IMR-90 (cell line): ENCODE data around the gene ADAM17. TPM values are rescaled to one million over a fixed set of nuclear protein-coding genes. Genes with fewer than 3 reads are reported as not detected.

ENCODE experiments used
- ATAC-seq: fragments of 200-7000 bp; cut with Tn5 transposase; 2 replicates; pipeline ENCODE4 v1.9.1; 2020; ENCODE audit warnings: low read depth, mild to moderate bottlenecking, moderate library complexity
- BruUV-seq: library from RNA; stranded (reverse); fragments of 400-500 nt; replicated peaks from 2 replicates; lab custom pipeline; 2021; lab: Mats Ljungman, UMichigan
- CTCF ChIA-PET: fragments of 300-600 bp; formaldehyde crosslinking; extraction: SDS; loops from one replicate; lab custom pipeline; 2021; ENCODE audit warnings: antibody characterized with exemption; lab: Yijun Ruan, JAX
- POLR2A ChIA-PET: fragments of 300-600 bp; sonication (Branson Sonifier 250); formaldehyde crosslinking; loops from one replicate; lab custom pipeline; 2022; ENCODE audit warnings: antibody characterized with exemption; ENCODE audit not compliant: unreplicated experiment; lab: Charles Lee
- DNase-seq: peaks from one replicate; pipeline ENCODE4 v3.0.0; 2013
- H2AFZ ChIP-seq: replicated peaks from 2 replicates; pipeline ENCODE3; 2013; ENCODE audit warnings: low read length, mild to moderate bottlenecking; ENCODE audit not compliant: poor library complexity
- H2AK5ac ChIP-seq: 2 replicates; pipeline ENCODE4 v1.6.1; 2013; ENCODE audit warnings: low read depth, low read length, inconsistent platforms
- H2AK9ac ChIP-seq: replicated peaks from 2 replicates; pipeline ENCODE3; 2013; ENCODE audit warnings: mild to moderate bottlenecking, low read depth, low read length, moderate library complexity; ENCODE audit not compliant: poor library complexity
- H2BK120ac ChIP-seq: 2 replicates; pipeline ENCODE4 v1.6.1; 2013; ENCODE audit warnings: low read depth, low read length, inconsistent platforms
- H2BK15ac ChIP-seq: 3 replicates; pipeline ENCODE4 v1.6.1; 2013; ENCODE audit warnings: low read depth, low read length, inconsistent platforms
- H2BK20ac ChIP-seq: 2 replicates; pipeline ENCODE4 v1.6.1; 2013; ENCODE audit warnings: low read depth, mild to moderate bottlenecking, inconsistent platforms, low read length, moderate library complexity
- H2BK5ac ChIP-seq: 2 replicates; pipeline ENCODE4 v1.6.1; 2013; ENCODE audit warnings: mild to moderate bottlenecking, low read depth, low read length, inconsistent platforms; ENCODE audit not compliant: poor library complexity, severe bottlenecking
- H3K14ac ChIP-seq: replicated peaks from 2 replicates; pipeline ENCODE4 v1.6.1; 2013; ENCODE audit warnings: low read depth, low read length, inconsistent platforms
- H3K18ac ChIP-seq: 2 replicates; pipeline ENCODE4 v1.6.1; 2013; ENCODE audit warnings: low read depth, low read length, control low read depth
- H3K23ac ChIP-seq: 2 replicates; pipeline ENCODE4 v1.6.1; 2013; ENCODE audit warnings: low read depth, low read length, inconsistent platforms
- H3K27ac ChIP-seq: 2 replicates; pipeline ENCODE4 v1.5.1; 2013; ENCODE audit warnings: mild to moderate bottlenecking, control low read depth, low read length; ENCODE audit not compliant: insufficient read depth
- H3K27me3 ChIP-seq: 2 replicates; pipeline ENCODE4 v1.6.1; 2013; ENCODE audit warnings: low read length; ENCODE audit not compliant: control insufficient read depth, insufficient read depth
- H3K36me3 ChIP-seq: 2 replicates; pipeline ENCODE4 v1.6.1; 2013; ENCODE audit warnings: low read length, mixed read lengths; ENCODE audit not compliant: control insufficient read depth, insufficient read depth
- H3K4ac ChIP-seq: 2 replicates; pipeline ENCODE4 v1.6.1; 2013; ENCODE audit warnings: low read depth, low read length, inconsistent platforms
- H3K4me1 ChIP-seq: 2 replicates; pipeline ENCODE4 v1.6.1; 2013; ENCODE audit warnings: low read length, mixed read lengths; ENCODE audit not compliant: control insufficient read depth, insufficient read depth
- H3K4me2 ChIP-seq: 2 replicates; pipeline ENCODE4 v1.6.1; 2013; ENCODE audit warnings: low read depth, mild to moderate bottlenecking, control low read depth, low read length, moderate library complexity
- H3K4me3 ChIP-seq: 2 replicates; pipeline ENCODE4 v1.5.1; 2013; ENCODE audit warnings: low read depth, mild to moderate bottlenecking, control low read depth, low read length, moderate library complexity; ENCODE audit not compliant: insufficient read depth
- H3K56ac ChIP-seq: 2 replicates; pipeline ENCODE4 v1.6.1; 2013; ENCODE audit warnings: low read length, inconsistent platforms; ENCODE audit not compliant: insufficient read depth; ENCODE audit errors: extremely low read depth
- H3K79me1 ChIP-seq, 2 experiments: 2 replicates each; pipeline ENCODE4 v1.6.1; 2013; ENCODE audit warnings: low read length in 2 of 2, inconsistent platforms in 1 of 2, low read depth in 1 of 2
- H3K9ac ChIP-seq: 2 replicates; pipeline ENCODE4 v1.6.1; 2013; ENCODE audit warnings: low read depth, low read length, control low read depth
- H3K9me1 ChIP-seq: 2 replicates; pipeline ENCODE4 v1.6.1; 2013; ENCODE audit warnings: low read length, inconsistent platforms; ENCODE audit not compliant: insufficient read depth
- H3K9me3 ChIP-seq: 2 replicates; pipeline ENCODE4 v1.6.1; 2013; ENCODE audit warnings: low read length; ENCODE audit not compliant: control insufficient read depth, insufficient read depth
- H4K20me1 ChIP-seq: 2 replicates; pipeline ENCODE4 v1.6.1; 2013; ENCODE audit warnings: low read length, inconsistent platforms; ENCODE audit not compliant: insufficient read depth
- H4K5ac ChIP-seq: 2 replicates; pipeline ENCODE4 v1.6.1; 2013; ENCODE audit warnings: mild to moderate bottlenecking, low read depth, low read length, control low read depth
- H4K8ac ChIP-seq, 2 experiments: 2 replicates each; pipeline ENCODE4 v1.6.1; 2013; ENCODE audit warnings: low read depth in 2 of 2, low read length in 2 of 2, control low read depth in 1 of 2, inconsistent platforms in 1 of 2
- H4K91ac ChIP-seq: 2 replicates; pipeline ENCODE4 v1.6.1; 2013; ENCODE audit warnings: low read depth, low read length, inconsistent platforms; ENCODE audit not compliant: insufficient read depth
- CHD1 ChIP-seq: IDR thresholded peaks from 2 replicates; pipeline ENCODE4 v1.6.1; 2012; ENCODE audit warnings: low read depth, low read length, improper control_type of control experiment
- NFE2L2 ChIP-seq: fragments of 150-350 bp; IDR thresholded peaks from 2 replicates; pipeline ENCODE4 v1.6.1; 2016; ENCODE audit warnings: low read depth, mild to moderate bottlenecking, low read length
- RCOR1 ChIP-seq: IDR thresholded peaks from 2 replicates; pipeline ENCODE4 v1.6.1; 2012; ENCODE audit warnings: mild to moderate bottlenecking, low read length, improper control_type of control experiment; ENCODE audit not compliant: insufficient replicate concordance
- RFX5 ChIP-seq: IDR thresholded peaks from 2 replicates; pipeline ENCODE4 v1.8.0; 2012; ENCODE audit warnings: low read depth, mild to moderate bottlenecking, low read length, moderate library complexity
- SMC3 ChIP-seq: fragments of 150-350 bp; IDR thresholded peaks from 2 replicates; pipeline ENCODE4 v1.6.1; 2016; ENCODE audit warnings: low read depth, mild to moderate bottlenecking, antibody characterized with exemption, low read length, moderate library complexity
- WGBS, 2 experiments: methylation state at CpG; one replicate each; pipeline versions ENCODE4 v1.1.5 to v1.1.7; 2013; ENCODE audit warnings: missing lambda C conversion rate in 2 of 2; ENCODE audit not compliant: insufficient read length in 1 of 2; ENCODE audit errors: extremely low coverage in 2 of 2; 5-methylcytosine and 5-hydroxymethylcytosine counted together
- dilution Hi-C: fragments of 300-500 bp; cut with HindIII; formaldehyde crosslinking; loops from one replicate; pipeline ENCODE4 v1.14.3; 2018; ENCODE audit warnings: low sequenced_read_pairs; ENCODE audit not compliant: unreplicated experiment
- in situ Hi-C: fragments of 300-500 bp; cut with MboI; formaldehyde crosslinking; loops from 3 replicates; pipeline ENCODE4 v1.14.3; 2019; ENCODE audit warnings: low sequenced_read_pairs, inconsistent platforms, mixed read lengths
- intact Hi-C: fragments of 100-400 bp; cut with micrococcal nuclease; formaldehyde crosslinking; loops from 2 replicates; pipeline ENCODE4 v1.10.0; 2022
- polyA plus RNA-seq, 3 experiments: library from polyadenylated mRNA; depleted of rRNA; stranded (reverse); fragments of >200 nt; gene quantifications; 2 replicates each; pipeline ENCODE4 v1.2.3, GENCODE V29; 2012; ENCODE audit warnings: low replicate concordance in 1 of 3
- total RNA-seq: library from RNA; depleted of rRNA; stranded (reverse); fragments of >200 nt; gene quantifications from 2 replicates; pipeline ENCODE4 v1.2.3, GENCODE V29; 2012

The ADAM17 gene
- total and polyA plus RNA-seq, 2 of the 4 experiments (the other 2 are of a cell fraction), result 9.6 to 34.4 TPM

- H2AFZ ChIP-seq, result no peak overlapping the region
- H3K23ac ChIP-seq, result no peak overlapping the region
- intact Hi-C loops (no loop called here), dilution Hi-C loops (no loop called here), in situ Hi-C loops (no loop called here)
- H2BK120ac ChIP-seq, result no peak overlapping the region
- no CpG with 5 or more reads among the region's 9 CpGs for WGBS, 2 experiments
- ChIA-PET POLR2A (no interaction called here), CTCF (no interaction called here)
- no peak overlapping the region for H3K18ac ChIP-seq
- peaks cover 23% of the 10 kb centered on the region for H3K9me1 ChIP-seq
- no peaks in the 10 kb centered on the region for H3K36me3 ChIP-seq
- TF ChIP-seq SMC3 (no peak), CHD1 (no peak), RCOR1 (no peak), RFX5 (no peak), NFE2L2 (no peak)
- no peak overlapping the region for H3K4me2 ChIP-seq
- H3K27me3 ChIP-seq, result no peaks in the 10 kb centered on the region
- H3K27ac ChIP-seq, result no peak overlapping the region
- no peak overlapping the region for H3K4ac ChIP-seq
- H4K91ac ChIP-seq, result no peak overlapping the region
- H3K14ac ChIP-seq, result no peak overlapping the region
- DNase-seq (no peak), ATAC-seq (no peak)
- H2BK5ac ChIP-seq, result no peak overlapping the region
- H4K5ac ChIP-seq, result no peak overlapping the region
- no TSS peak for BruUV-seq
- no peak overlapping the region for H3K56ac ChIP-seq
- H3K9me3 ChIP-seq, result no peaks in the 10 kb centered on the region
- H2BK15ac ChIP-seq, result no peak overlapping the region
- no peak overlapping the region for H3K4me3 ChIP-seq
- H3K4me1 ChIP-seq, result peaks cover 11% of the 10 kb centered on the region
- H4K20me1 ChIP-seq, result peaks cover 42% of the 10 kb centered on the region
- H2AK9ac ChIP-seq, result no peak overlapping the region
- H4K8ac ChIP-seq, result no peak overlapping the region
- no peak overlapping the region for H2BK20ac ChIP-seq
- H3K79me1 ChIP-seq, result peaks cover 10 to 68% of the 10 kb centered on the region in 2 experiments; a peak in 3 of 4 replicates
- no peak overlapping the region for H2AK5ac ChIP-seq
- H3K9ac ChIP-seq, result no peak overlapping the region
Observed at GRCh38 chr2:9549420-9549819, 6.2 kb downstream of the ADAM17 start.
